ENCODE measurements around the gene FAM90A1. TPM values are rescaled to one million over a fixed set of nuclear protein-coding genes. Genes with fewer than 3 reads are reported as not detected.
"Not testable (repeated sequence)": the region's sequence is repeated elsewhere in the genome, so short reads cannot be mapped to it uniquely, and the experiment has no call there.

FAM90A1 gene
- total RNA-seq, 4 donors from 2014 or later, result 0.39 TPM; not detected in 3

DNA sequence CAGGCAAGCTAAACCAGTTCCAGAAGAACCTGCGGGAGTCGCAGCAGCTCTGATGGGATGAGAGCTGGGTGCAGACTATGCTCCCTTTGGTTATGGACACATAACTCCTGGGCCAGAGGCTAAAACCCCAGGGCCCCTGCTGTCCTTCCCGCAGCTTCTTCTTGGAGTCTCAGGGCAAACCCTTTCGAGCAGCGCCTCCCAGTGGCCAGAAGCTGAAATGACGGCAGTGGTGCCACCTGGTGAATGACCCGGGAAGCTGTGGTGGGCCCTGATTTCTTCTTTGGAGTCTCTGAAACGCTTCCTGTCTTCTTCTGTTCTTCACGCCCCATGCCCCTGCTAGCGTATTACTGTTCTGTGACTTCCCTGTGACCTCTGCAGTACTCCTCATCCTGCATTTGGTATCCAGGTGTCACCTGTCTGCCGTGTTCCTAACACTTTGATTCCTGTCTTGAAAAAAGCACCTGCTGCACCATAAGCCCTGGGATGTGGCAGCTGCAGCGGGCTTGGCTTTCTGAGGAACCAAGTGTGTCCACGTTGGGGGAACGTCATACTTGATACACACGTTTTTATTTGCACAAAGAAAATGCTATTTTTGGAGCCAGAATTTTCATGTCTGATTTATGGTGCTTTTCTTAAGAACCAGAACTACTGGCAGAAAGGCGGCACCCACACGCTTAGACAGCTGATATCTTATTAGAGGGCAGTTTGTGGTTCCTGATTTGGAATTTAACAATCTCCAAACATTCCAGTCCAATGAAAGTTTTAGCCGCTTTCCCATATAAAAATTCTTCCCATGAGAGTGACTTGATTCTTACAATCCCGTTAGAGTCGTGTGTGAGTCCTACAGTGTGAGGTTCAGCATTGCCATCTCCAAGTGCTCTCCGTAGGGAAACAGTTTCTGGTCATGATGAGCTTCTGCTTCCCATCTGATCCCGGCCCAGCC, 4.5 kb upstream of the FAM90A1 start:
- intact Hi-C loops (cut with DNase I), result loop anchor here (5.0 kb wide), 1 partner anchor 125 kb away; no protein-coding TSS in a partner anchor
- WGBS, 2 donors, result 45 to 53% methylated on average over 22 of the region's 22 CpGs
- H3K9me3 ChIP-seq; H3K36me3 ChIP-seq; H3K27ac ChIP-seq; H3K27me3 ChIP-seq; H3K4me3 ChIP-seq (replicated peaks in 1 of 3); H3K4me1 ChIP-seq: not testable (repeated sequence)
- TF ChIP-seq, protein P1, sequence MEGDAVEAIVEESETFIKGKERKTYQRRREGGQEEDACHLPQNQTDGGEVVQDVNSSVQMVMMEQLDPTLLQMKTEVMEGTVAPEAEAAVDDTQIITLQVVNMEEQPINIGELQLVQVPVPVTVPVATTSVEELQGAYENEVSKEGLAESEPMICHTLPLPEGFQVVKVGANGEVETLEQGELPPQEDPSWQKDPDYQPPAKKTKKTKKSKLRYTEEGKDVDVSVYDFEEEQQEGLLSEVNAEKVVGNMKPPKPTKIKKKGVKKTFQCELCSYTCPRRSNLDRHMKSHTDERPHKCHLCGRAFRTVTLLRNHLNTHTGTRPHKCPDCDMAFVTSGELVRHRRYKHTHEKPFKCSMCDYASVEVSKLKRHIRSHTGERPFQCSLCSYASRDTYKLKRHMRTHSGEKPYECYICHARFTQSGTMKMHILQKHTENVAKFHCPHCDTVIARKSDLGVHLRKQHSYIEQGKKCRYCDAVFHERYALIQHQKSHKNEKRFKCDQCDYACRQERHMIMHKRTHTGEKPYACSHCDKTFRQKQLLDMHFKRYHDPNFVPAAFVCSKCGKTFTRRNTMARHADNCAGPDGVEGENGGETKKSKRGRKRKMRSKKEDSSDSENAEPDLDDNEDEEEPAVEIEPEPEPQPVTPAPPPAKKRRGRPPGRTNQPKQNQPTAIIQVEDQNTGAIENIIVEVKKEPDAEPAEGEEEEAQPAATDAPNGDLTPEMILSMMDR (IDR thresholded peaks at IDR 0.05), result peak; percentile 39 to 85 (median 67)
- DNase-seq, result peak; percentile 58 to 63

DNA sequence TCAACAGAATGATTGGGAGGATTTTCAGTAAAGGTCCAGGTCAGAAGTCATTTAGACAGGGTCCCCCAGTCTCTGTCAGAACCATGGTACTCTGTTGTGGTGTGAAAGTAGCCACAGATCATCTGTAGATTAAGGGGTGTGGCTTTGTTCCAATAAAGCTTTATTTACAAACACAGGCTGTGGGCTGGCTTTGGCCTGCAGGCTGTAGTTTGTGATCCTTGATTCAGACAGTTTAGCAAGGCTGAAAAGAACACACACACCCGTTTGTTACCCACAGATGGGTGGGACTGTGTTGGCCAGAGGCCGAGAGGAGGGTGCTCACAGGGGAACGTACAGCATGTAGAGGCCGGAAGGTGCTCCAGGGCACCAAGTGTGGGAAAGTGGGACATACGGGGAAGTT, 3.6 kb upstream of the FAM90A1 start:
- H3K36me3 ChIP-seq; DNase-seq; H3K27me3 ChIP-seq; H3K4me3 ChIP-seq (replicated peaks in 1 of 3); H3K9me3 ChIP-seq; H3K4me1 ChIP-seq; H3K27ac ChIP-seq: not testable (repeated sequence)
- 37 to 81% methylated on average over 3 to 4 of the region's 5 CpGs for WGBS, 2 donors
- intact Hi-C loops (cut with DNase I), result loop anchor here (5.0 kb wide), 1 partner anchor 124 kb away; no protein-coding TSS in a partner anchor

DNA sequence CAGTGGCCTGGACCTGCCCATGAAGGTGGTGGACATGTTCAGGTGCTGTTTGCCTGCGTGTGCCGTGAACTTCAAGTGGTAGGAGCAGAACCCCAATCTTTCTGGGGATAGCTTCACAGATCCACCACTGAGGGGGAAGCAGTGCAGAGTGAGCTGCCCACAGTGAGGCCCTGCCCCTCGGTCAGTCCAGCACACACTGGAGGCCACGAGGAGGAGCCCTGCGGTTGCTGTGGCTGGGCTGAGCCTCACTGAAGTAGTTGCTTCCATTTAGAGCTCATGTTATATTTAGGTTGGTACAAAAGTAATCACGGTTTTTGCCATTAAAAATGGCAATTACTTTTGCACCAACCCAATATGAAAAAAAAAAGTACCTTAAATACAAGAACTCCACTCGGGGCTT, 2.1 kb upstream of the FAM90A1 start:
- H3K9me3 ChIP-seq; H3K4me3 ChIP-seq (replicated peaks in 1 of 3); intact Hi-C loops (cut with DNase I); DNase-seq; H3K36me3 ChIP-seq; H3K27ac ChIP-seq; H3K4me1 ChIP-seq; H3K27me3 ChIP-seq: not testable (repeated sequence)
- 61% methylated on average over 5 to 7 of the region's 7 CpGs for WGBS, 2 donors

DNA sequence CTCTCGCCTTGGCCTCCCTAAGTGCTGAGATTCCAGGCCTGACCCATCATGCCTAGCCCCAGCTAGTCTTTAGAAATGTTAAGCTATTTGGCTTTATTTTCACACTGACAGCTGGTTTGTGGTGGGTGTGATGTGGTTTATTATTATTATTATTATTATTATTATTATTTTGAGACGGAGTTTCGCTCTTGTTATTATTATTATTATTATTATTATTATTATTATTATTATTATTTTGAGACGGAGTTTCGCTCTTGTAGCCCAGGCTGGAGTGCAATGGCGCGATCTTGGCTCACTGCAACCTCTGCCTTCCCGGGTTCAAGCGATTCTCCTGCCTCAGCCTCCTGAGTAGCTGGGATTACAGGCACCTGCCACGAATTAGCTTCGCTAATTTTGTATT, 1.2 kb upstream of the FAM90A1 start:
- H3K27ac ChIP-seq; H3K27me3 ChIP-seq; H3K4me1 ChIP-seq; DNase-seq; H3K4me3 ChIP-seq (replicated peaks in 1 of 3); H3K9me3 ChIP-seq; H3K36me3 ChIP-seq; intact Hi-C loops (cut with DNase I): not testable (repeated sequence)
- WGBS, 2 donors, result 95 to 96% methylated on average over 11 of the region's 11 CpGs

DNA sequence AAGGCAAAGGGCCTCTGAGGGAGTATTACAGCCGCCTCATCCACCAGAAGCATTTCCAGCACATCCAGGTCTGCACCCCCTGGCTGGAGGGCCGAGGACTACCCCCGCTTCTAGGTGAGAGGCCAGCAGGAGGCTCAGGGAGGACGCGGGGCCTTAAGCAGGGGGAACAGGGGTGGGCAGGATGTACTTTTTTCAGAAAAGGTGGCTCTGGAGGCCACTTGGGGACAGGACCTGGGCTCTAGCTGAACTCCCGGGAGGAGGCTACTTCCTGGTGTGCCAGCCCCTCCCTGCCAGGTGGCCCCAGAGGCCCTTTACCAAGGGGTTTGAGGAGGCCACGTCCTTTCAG, 287 bp upstream of the FAM90A1 start:
- H3K27ac ChIP-seq; H3K4me1 ChIP-seq; intact Hi-C loops (cut with DNase I); H3K4me3 ChIP-seq (replicated peaks in 1 of 3); H3K36me3 ChIP-seq; H3K9me3 ChIP-seq; H3K27me3 ChIP-seq; DNase-seq: not testable (repeated sequence)
- 36% methylated on average over 6 to 7 of the region's 7 CpGs for WGBS, 2 donors

DNA sequence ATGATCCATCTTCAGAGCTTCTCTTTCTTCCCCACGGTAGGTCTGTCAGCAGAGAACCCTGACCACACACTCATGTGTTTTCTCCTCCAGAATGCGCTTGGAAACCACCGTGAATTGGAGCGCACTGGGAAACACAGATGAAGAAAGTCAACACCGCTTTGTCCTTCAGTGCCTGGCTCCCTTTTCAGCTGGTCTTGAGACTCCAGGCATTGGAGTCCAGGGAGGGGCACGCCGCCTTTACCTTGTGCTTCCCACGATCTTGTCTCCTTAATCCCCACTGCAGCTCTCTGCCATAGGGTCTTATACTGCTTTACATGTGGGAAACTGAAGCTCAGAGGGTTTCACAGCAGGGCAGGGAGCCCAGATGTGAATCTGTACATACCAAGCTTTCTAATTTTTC, 1.1 kb downstream of the FAM90A1 start:
- TF ChIP-seq, protein P1 (IDR thresholded peaks at IDR 0.05), result no peak
- no peak for TF ChIP-seq POLR2A (IDR thresholded peaks at IDR 0.05)
- no peak overlapping the region for H3K27ac ChIP-seq
- H3K36me3 ChIP-seq, result no peaks in the 10 kb centered on the region
- no peak for DNase-seq
- H3K4me3 ChIP-seq (replicated peaks in 1 of 3), result no peak overlapping the region
- no peaks in the 10 kb centered on the region for H3K27me3 ChIP-seq
- intact Hi-C loops (cut with DNase I), result no loop called here
- no peaks in the 10 kb centered on the region for H3K9me3 ChIP-seq
- no peaks in the 10 kb centered on the region for H3K4me1 ChIP-seq
- 90 to 91% methylated on average over 8 of the region's 8 CpGs for WGBS, 2 donors

DNA sequence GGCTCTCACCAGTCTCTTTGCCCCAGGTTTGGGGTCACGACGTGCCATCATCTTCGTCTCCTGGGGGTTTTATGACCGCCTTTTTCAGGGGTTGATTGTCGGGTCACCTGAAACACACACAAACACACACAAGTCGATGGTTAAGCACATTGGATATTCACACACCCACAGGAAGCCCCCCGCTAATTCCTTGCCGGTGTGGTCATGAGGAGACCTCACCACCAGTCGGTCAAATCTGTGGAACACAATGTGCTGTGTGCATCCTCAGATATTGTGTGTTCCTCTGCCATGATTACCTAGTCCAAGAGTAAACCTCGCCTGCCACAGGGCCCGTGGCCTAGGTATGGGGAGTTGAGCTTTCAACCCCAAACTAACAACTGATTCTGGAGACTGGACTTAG, 2.6 kb downstream of the FAM90A1 start:
- H3K36me3 ChIP-seq; H3K27ac ChIP-seq; DNase-seq; H3K4me1 ChIP-seq; intact Hi-C loops (cut with DNase I); H3K9me3 ChIP-seq; H3K4me3 ChIP-seq (replicated peaks in 1 of 3); H3K27me3 ChIP-seq: not testable (repeated sequence)
- 92 to 95% methylated on average over 11 of the region's 11 CpGs for WGBS, 2 donors

DNA sequence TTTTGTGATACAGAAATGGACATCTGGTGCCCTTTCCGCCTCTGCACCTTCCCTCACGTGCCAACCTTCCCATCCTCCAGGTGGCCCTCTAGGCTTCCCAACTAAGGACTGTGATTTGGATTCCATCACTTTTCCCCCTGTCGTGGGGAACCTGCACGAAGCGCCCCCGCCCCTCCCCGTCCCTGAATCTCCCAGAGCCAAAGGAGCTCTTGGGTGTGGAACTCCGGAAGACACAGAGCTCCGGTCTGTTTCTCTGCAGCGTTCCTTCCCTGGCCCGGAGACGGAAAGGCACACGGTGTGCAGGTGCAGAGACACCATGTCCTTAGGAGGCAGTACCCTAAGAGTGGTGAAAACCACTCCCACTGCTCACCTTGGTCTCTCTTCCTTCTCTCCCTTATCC, 3.8 kb downstream of the FAM90A1 start:
- H3K36me3 ChIP-seq; DNase-seq; H3K4me3 ChIP-seq (replicated peaks in 1 of 3); intact Hi-C loops (cut with DNase I); H3K27ac ChIP-seq; H3K9me3 ChIP-seq; H3K4me1 ChIP-seq; H3K27me3 ChIP-seq: not testable (repeated sequence)
- 82 to 89% methylated on average over 13 of the region's 13 CpGs for WGBS, 2 donors

DNA sequence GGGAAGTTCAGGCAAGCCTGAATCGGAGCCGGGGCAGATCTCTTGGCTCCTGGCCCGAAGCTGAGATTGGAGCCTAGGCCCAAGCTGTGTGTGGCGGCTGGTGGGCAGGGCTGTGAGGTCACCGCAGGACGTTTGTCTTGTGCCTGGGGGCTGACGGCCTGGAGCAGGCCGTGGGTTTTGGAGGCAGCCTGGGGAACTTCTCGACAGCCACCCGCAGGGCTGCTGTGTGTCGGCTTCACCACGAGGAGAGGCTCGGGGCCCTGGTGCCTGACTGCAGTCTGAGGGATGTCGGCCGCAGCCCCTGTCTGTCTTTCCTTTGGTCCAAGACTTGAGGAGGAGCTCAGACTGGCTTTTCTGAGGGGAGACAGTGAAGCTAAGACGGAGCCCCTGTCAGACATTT, 5.1 kb downstream of the FAM90A1 start:
- H3K4me1 ChIP-seq; DNase-seq; H3K4me3 ChIP-seq (replicated peaks in 1 of 3); intact Hi-C loops (cut with DNase I); H3K9me3 ChIP-seq; H3K27ac ChIP-seq; H3K27me3 ChIP-seq; H3K36me3 ChIP-seq: not testable (repeated sequence)
- 75 to 87% methylated on average over 7 to 11 of the region's 16 CpGs for WGBS, 2 donors

DNA sequence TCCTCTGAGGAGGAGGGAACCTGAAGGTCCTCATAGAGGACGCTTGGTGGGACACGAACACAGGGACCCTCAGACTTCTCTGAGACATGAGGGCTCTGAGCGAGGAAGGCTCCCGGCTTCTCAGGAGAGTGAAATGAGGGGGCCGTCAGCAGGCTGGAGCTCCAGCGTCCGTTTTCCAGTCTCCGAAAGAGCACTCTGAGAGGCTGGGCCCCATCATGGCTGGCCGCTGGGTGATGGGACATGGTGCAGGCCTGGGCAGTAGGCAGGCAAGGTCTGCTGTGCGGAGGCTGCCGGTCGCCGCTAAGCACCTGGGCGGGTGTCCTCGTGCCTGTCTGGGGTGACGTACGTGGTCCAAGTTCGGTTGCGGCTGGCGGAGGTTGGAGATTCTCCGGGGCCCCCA, 5.6 kb downstream of the FAM90A1 start:
- H3K4me1 ChIP-seq; DNase-seq; H3K27ac ChIP-seq; H3K9me3 ChIP-seq; intact Hi-C loops (cut with DNase I); H3K27me3 ChIP-seq; H3K36me3 ChIP-seq; H3K4me3 ChIP-seq (replicated peaks in 1 of 3): not testable (repeated sequence)
- WGBS, 2 donors, result 93 to 96% methylated on average over 2 to 9 of the region's 21 CpGs

DNA sequence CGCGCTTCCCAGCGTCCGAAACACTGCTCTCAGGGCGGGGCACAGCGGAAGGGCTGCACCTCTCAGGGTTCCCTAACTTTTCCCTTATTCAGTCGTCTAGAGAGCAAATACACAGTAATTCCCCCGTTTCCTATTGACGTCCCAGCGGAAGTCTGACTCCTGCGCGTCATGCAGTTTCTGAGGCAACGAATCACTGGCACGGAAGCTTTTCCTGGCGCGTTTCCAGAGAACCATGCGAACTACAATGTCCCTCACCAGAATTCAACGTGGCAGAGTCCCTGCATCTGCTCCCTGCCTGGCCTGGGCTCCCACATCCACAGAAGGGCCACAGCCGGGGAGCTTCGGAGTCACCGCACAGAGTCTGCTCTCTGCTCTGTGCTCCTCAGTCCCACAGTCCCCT, 6.0 kb downstream of the FAM90A1 start:
- whole genome bisulfite sequencing, 2 donors, result 75 to 87% methylated on average over 21 of the region's 21 CpGs
- H3K27ac ChIP-seq; H3K36me3 ChIP-seq; H3K4me3 ChIP-seq (replicated peaks in 1 of 3); DNase-seq; H3K4me1 ChIP-seq; H3K27me3 ChIP-seq; intact Hi-C loops (cut with DNase I); H3K9me3 ChIP-seq: not testable (repeated sequence)
